HUES48 (cell line): ENCODE results near the gene ZFP1.

ENCODE experiments used
- H3K27ac ChIP-seq: one replicate; pipeline ENCODE4 v1.7.0; 2013; ENCODE audit warnings: low read depth, low read length, inconsistent platforms
- H3K27me3 ChIP-seq: 2 replicates; pipeline ENCODE4 v1.6.1; 2013; ENCODE audit warnings: mild to moderate bottlenecking, low read length; ENCODE audit not compliant: control insufficient read depth, insufficient read depth
- H3K36me3 ChIP-seq: 2 replicates; pipeline ENCODE4 v1.6.1; 2013; ENCODE audit warnings: low read length; ENCODE audit not compliant: control insufficient read depth, insufficient read depth
- H3K4me1 ChIP-seq: 2 replicates; pipeline ENCODE4 v1.6.1; 2013; ENCODE audit warnings: mild to moderate bottlenecking, low read length; ENCODE audit not compliant: control insufficient read depth, insufficient read depth
- H3K4me3 ChIP-seq: 2 replicates; pipeline ENCODE4 v1.5.1; 2013; ENCODE audit warnings: mild to moderate bottlenecking, low read depth, low read length
- H3K9ac ChIP-seq: 2 replicates; pipeline ENCODE4 v1.6.1; 2013; ENCODE audit warnings: mild to moderate bottlenecking, low read depth, low read length, moderate library complexity
- H3K9me3 ChIP-seq: 2 replicates; pipeline ENCODE4 v1.6.1; 2013; ENCODE audit warnings: low read length; ENCODE audit not compliant: control insufficient read depth, insufficient read depth

Gene ZFP1

DNA sequence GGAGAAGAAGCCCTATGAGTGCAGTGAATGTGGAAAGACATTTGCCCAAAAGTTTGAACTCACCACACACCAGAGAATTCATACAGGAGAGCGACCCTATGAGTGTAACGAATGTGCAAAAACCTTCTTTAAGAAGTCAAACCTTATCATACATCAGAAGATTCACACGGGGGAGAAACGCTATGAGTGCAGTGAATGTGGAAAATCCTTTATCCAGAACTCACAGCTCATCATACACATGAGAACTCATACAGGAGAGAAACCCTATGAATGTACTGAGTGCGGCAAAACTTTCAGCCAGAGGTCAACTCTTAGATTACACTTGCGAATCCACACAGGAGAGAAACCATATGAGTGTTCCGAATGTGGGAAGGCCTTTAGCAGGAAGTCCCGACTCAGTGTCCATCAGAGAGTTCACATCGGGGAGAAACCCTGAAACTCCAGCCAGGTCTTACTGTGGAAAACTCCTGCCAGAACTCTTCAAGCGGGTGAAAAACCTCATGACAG is 21.6 kb downstream of the ZFP1 start:
- H3K9me3 ChIP-seq, result peaks cover 55% of the 10 kb centered on the region

DNA sequence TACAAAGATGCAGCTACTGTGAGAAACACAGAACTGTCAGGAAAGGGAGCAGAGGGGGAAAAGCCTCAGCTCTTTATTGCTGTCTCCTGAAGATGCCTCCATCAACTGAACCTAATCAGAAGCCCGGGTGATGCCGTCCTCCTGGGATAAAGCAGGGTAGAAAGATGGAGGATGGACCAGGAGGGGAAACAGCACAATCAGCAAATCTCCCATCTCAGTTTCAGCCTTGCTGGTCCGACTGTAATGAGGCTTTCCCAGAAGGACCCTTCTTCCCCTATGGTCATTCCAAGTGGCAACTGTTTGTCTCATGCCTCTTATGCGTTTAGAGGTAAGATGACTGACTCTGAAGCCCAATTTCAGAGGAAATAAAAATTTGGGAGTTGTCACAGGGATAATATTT is 24.3 kb downstream of the ZFP1 start:
- Histone ChIP-seq H3K27me3 (no peaks in the 10 kb centered on the region), H3K4me3 (no peak overlapping the region), H3K27ac (no peak overlapping the region), H3K4me1 (no peaks in the 10 kb centered on the region), H3K36me3 (peaks cover 43% of the 10 kb centered on the region), H3K9ac (no peak overlapping the region), H3K9me3 (peaks cover 43% of the 10 kb centered on the region)

More for the DNA sequence above, 21.6 kb downstream of the ZFP1 start:
- Histone ChIP-seq H3K27ac (no peak overlapping the region), H3K36me3 (peaks cover 57% of the 10 kb centered on the region), H3K9ac (no peak overlapping the region), H3K4me1 (no peaks in the 10 kb centered on the region), H3K27me3 (no peaks in the 10 kb centered on the region), H3K4me3 (no peak overlapping the region)

- Histone ChIP-seq H3K4me1 (no peaks in the 10 kb centered on the region), H3K27ac (no peak overlapping the region), H3K4me3 (no peak overlapping the region), H3K9ac (no peak overlapping the region), H3K36me3 (peaks cover 18% of the 10 kb centered on the region), H3K9me3 (peaks cover 28% of the 10 kb centered on the region), H3K27me3 (no peaks in the 10 kb centered on the region)
Measured at GRCh38 chr16:75175074-75175473, 26.8 kb downstream of the ZFP1 start.

DNA sequence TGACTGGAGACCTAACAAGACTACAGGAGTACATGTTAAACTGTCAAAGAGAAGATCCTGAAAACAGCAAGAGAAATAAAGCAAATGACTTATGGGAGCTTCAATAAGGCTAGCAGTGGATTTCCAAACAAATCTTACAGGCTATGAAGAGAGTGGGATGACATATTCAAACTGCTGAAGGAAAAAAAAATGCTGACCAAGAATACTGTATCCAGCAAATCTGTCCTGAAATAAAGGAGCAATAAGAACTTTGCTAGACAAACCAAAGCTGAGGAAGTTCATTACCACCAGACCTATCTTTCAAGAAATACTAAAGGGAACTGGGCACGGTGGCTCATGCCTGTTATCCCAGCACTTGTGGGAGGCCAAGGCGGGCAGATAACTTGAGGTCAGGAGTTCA is 28.6 kb downstream of the ZFP1 start:
- Histone ChIP-seq H3K9me3 (peaks cover 11% of the 10 kb centered on the region), H3K27ac (no peak overlapping the region), H3K36me3 (no peaks in the 10 kb centered on the region), H3K4me3 (no peak overlapping the region), H3K4me1 (no peaks in the 10 kb centered on the region), H3K9ac (no peak overlapping the region), H3K27me3 (no peaks in the 10 kb centered on the region)

- peaks cover 7% of the 10 kb centered on the region; the same call in 1 of the 2 replicates for H3K9me3 ChIP-seq
- H3K36me3 ChIP-seq, result no peaks in the 10 kb centered on the region
- no peaks in the 10 kb centered on the region for H3K4me1 ChIP-seq
- H3K27ac ChIP-seq, result no peak overlapping the region
- H3K9ac ChIP-seq, result no peak overlapping the region
- no peak overlapping the region for H3K4me3 ChIP-seq
- no peaks in the 10 kb centered on the region for H3K27me3 ChIP-seq
Measured at GRCh38 chr16:75179208-75179607, 30.9 kb downstream of the ZFP1 start.

- no peak overlapping the region for H3K4me3 ChIP-seq
- no peak overlapping the region for H3K27ac ChIP-seq
- no peaks in the 10 kb centered on the region for H3K36me3 ChIP-seq
- H3K9ac ChIP-seq, result no peak overlapping the region
- peaks cover 3% of the 10 kb centered on the region; the same call in 1 of the 2 replicates for H3K9me3 ChIP-seq
- no peaks in the 10 kb centered on the region for H3K4me1 ChIP-seq
- H3K27me3 ChIP-seq, result no peaks in the 10 kb centered on the region
Measured at GRCh38 chr16:75181630-75182029, 33.3 kb downstream of the ZFP1 start.

DNA sequence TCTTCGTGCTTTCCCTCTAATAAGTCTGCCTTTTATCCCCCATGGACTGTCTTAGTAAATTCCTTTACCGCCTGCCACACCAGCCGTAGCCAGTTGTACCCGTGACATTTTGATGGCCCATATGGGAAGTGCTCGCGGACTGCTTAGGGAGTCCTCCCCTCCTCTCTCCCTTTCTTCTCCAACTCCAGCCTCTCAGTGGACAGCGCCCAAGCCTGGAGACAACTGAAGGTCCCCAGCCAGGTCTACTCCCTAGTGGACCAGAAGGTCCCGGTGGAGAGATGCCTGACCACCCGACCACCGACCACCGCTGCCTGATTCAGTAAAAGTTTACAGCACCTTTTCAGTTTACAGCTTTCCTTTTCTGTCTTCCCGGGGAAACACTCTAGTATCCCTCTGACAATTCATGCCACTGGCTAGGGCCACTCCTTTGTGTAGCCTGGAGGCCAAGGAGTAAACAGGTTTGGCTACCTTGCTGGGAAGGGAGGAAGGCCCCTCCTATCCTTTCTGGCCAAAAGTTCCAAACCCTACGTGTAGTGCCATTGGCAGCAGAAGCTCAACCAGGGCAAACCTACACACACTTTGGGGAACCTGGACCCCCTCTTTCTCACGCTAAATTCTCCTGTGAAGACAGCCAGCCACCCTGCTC is 40.6 kb downstream of the ZFP1 start:
- Histone ChIP-seq H3K4me3 (no peak overlapping the region), H3K9me3 (no peaks in the 10 kb centered on the region), H3K27ac (no peak overlapping the region), H3K9ac (no peak overlapping the region), H3K27me3 (no peaks in the 10 kb centered on the region), H3K4me1 (no peaks in the 10 kb centered on the region), H3K36me3 (no peaks in the 10 kb centered on the region)

DNA sequence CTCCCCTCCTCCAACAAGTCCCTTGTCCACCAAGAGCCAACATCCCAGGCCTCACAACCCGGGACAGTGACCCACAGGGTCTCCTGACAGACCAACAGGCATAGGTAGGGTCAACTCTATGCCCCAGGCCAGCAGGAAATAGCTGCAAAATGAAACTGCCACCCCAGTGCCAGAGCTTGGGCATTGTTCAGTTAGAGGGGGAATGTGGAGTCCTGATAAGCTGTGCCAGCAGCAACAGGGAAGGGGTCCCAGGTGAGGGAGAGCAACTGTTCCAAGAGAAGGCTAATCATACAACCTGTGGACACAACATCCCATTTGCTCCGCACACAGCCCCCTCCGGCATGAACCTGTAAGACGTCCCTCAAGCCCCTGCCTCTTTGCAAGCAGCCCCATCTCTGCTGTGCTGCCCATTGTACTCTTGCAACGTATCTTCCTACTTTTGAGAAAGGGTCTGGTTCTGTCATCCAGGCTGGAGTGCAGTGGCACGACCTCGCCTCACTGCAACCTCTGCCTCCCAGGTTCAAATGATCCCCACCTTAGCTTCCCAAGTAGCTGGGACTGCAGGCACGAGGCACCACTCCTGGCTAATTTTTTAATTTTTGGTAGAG is 41.4 kb downstream of the ZFP1 start:
- no peak overlapping the region for H3K9ac ChIP-seq
- H3K4me1 ChIP-seq, result no peaks in the 10 kb centered on the region
- no peaks in the 10 kb centered on the region for H3K36me3 ChIP-seq
- H3K9me3 ChIP-seq, result no peaks in the 10 kb centered on the region
- H3K4me3 ChIP-seq, result no peak overlapping the region
- no peak overlapping the region for H3K27ac ChIP-seq
- no peaks in the 10 kb centered on the region for H3K27me3 ChIP-seq

GRCh38 chr16:75192606-75193264 is 44.4 kb downstream of the ZFP1 start:
- Histone ChIP-seq H3K9me3 (no peaks in the 10 kb centered on the region), H3K36me3 (no peaks in the 10 kb centered on the region), H3K9ac (no peak overlapping the region), H3K4me3 (no peak overlapping the region), H3K27me3 (no peaks in the 10 kb centered on the region), H3K4me1 (no peaks in the 10 kb centered on the region), H3K27ac (no peak overlapping the region)

DNA sequence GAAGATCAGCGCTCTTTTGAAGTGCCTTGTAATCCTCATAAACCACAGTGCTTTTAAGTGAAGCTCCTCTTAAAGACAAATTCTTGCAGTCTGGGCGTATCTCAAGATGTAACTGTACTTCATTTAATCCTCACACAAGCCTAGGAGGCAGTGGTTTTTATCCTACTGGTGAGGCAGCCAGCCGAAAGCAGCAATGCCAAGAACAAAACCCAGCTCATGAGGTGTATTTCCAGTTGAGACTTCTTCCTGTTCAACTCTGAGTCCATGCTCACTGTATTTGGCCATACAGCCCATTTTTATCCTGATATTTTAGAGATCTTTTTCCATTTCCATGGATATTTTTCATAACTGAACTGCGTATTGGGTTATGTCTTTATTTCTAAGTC is 44.9 kb downstream of the ZFP1 start:
- Histone ChIP-seq H3K4me3 (no peak overlapping the region), H3K9me3 (no peaks in the 10 kb centered on the region), H3K4me1 (no peaks in the 10 kb centered on the region), H3K36me3 (no peaks in the 10 kb centered on the region), H3K27me3 (no peaks in the 10 kb centered on the region), H3K27ac (no peak overlapping the region), H3K9ac (no peak overlapping the region)

GRCh38 chr16:75193730-75194444 is 45.6 kb downstream of the ZFP1 start:
- Histone ChIP-seq H3K36me3 (no peaks in the 10 kb centered on the region), H3K27me3 (no peaks in the 10 kb centered on the region), H3K4me1 (no peaks in the 10 kb centered on the region), H3K9me3 (no peaks in the 10 kb centered on the region), H3K4me3 (no peak overlapping the region), H3K27ac (no peak overlapping the region), H3K9ac (no peak overlapping the region)
